NT2/D1 (cell line): ENCODE measurements around the gene HOXC4.

Source experiments
- DNase-seq: peaks from one replicate; pipeline ENCODE4 v3.0.0-alpha.2; 2011; ENCODE audit warnings: low read depth, low spot score
- H3K27me3 ChIP-seq: 2 replicates; pipeline ENCODE4 v1.6.0; 2011; ENCODE audit warnings: mild to moderate bottlenecking; ENCODE audit not compliant: insufficient read length, insufficient read depth
- H3K36me3 ChIP-seq: 2 replicates; pipeline ENCODE4 v1.6.1; 2011; ENCODE audit warnings: mild to moderate bottlenecking, low read length, mixed read lengths; ENCODE audit not compliant: insufficient read depth, insufficient read length
- H3K4me1 ChIP-seq: 2 replicates; pipeline ENCODE4 v1.5.1; 2011; ENCODE audit not compliant: insufficient read depth, insufficient read length
- H3K4me3 ChIP-seq: 2 replicates; pipeline ENCODE4 v1.5.1; 2011; ENCODE audit warnings: low read depth; ENCODE audit not compliant: insufficient read length
- H3K9ac ChIP-seq: 2 replicates; pipeline ENCODE4 v1.6.0; 2011; ENCODE audit warnings: low read depth; ENCODE audit not compliant: insufficient read length
- H3K9me3 ChIP-seq: 2 replicates; pipeline ENCODE4 v1.5.1; 2011; ENCODE audit warnings: mild to moderate bottlenecking, low read length; ENCODE audit not compliant: insufficient read depth
- SUZ12 ChIP-seq: IDR thresholded peaks from 2 replicates; pipeline ENCODE4 v1.6.1; 2011; ENCODE audit not compliant: insufficient read length, insufficient read depth; ENCODE audit errors: extremely low read depth
- YY1 ChIP-seq: IDR thresholded peaks from 2 replicates; pipeline ENCODE4 v1.6.1; 2011; ENCODE audit not compliant: insufficient read length, insufficient read depth
- ZNF274 ChIP-seq: IDR thresholded peaks from 2 replicates; pipeline ENCODE4 v1.6.1; 2011; ENCODE audit warnings: mild to moderate bottlenecking, low read depth, low read length

HOXC4 gene

GRCh38 chr12:54053003-54053750 is 458 bp upstream of the HOXC4 start:
- H3K9ac ChIP-seq = peak overlapping the region; percentile 65
- H3K27me3 ChIP-seq = peaks cover 99% of the 10 kb centered on the region
- TF ChIP-seq ZNF274 (no peak), SUZ12 (no peak), YY1 (no peak)
- H3K4me3 ChIP-seq = peak overlapping the region; percentile 53
- H3K9me3 ChIP-seq = no peaks in the 10 kb centered on the region
- H3K4me1 ChIP-seq = peaks cover 11% of the 10 kb centered on the region
- H3K36me3 ChIP-seq = no peaks in the 10 kb centered on the region
- no peak for DNase-seq

GRCh38 chr12:54054742-54055194 is 1.1 kb downstream of the HOXC4 start:
- peaks cover 20% of the 10 kb centered on the region for H3K4me1 ChIP-seq
- TF ChIP-seq SUZ12 = peak; percentile 75
- no peak for TF ChIP-seq YY1
- no peak for DNase-seq
- H3K27me3 ChIP-seq = peaks cover 98% of the 10 kb centered on the region
- H3K4me3 ChIP-seq = no peak overlapping the region
- H3K36me3 ChIP-seq = no peaks in the 10 kb centered on the region
- no peak overlapping the region for H3K9ac ChIP-seq
- no peaks in the 10 kb centered on the region for H3K9me3 ChIP-seq

- Histone ChIP-seq H3K4me1 (peaks cover 20% of the 10 kb centered on the region), H3K9ac (no peak overlapping the region), H3K27me3 (peaks cover 98% of the 10 kb centered on the region), H3K4me3 (no peak overlapping the region), H3K9me3 (no peaks in the 10 kb centered on the region), H3K36me3 (no peaks in the 10 kb centered on the region)
- TF ChIP-seq YY1 (no peak), SUZ12 (no peak), ZNF274 (no peak)
- DNase-seq = no peak
Observed at GRCh38 chr12:54055552-54055951, 1.9 kb downstream of the HOXC4 start.

- TF ChIP-seq ZNF274 = no peak
- TF ChIP-seq SUZ12 = no peak
- TF ChIP-seq YY1 = no peak
- peaks cover 20% of the 10 kb centered on the region for H3K4me1 ChIP-seq
- no peak for DNase-seq
- H3K9me3 ChIP-seq = no peaks in the 10 kb centered on the region
- H3K36me3 ChIP-seq = no peaks in the 10 kb centered on the region
- no peak overlapping the region for H3K4me3 ChIP-seq
- H3K27me3 ChIP-seq = peaks cover 95% of the 10 kb centered on the region
- H3K9ac ChIP-seq = no peak overlapping the region
Observed at GRCh38 chr12:54056110-54056509, 2.5 kb downstream of the HOXC4 start.

GRCh38 chr12:54058128-54058768 is 4.6 kb downstream of the HOXC4 start:
- no peak for DNase-seq
- no peak overlapping the region for H3K9ac ChIP-seq
- H3K9me3 ChIP-seq = no peaks in the 10 kb centered on the region
- peaks cover 79% of the 10 kb centered on the region for H3K27me3 ChIP-seq
- no peak overlapping the region for H3K4me3 ChIP-seq
- TF ChIP-seq YY1 = no peak
- no peak for TF ChIP-seq ZNF274
- TF ChIP-seq SUZ12 = no peak
- no peaks in the 10 kb centered on the region for H3K36me3 ChIP-seq
- H3K4me1 ChIP-seq = peaks cover 13% of the 10 kb centered on the region

- Histone ChIP-seq H3K36me3 (no peaks in the 10 kb centered on the region), H3K4me1 (peaks cover 11% of the 10 kb centered on the region), H3K9me3 (no peaks in the 10 kb centered on the region), H3K9ac (no peak overlapping the region), H3K27me3 (peaks cover 71% of the 10 kb centered on the region), H3K4me3 (no peak overlapping the region)
- TF ChIP-seq SUZ12 = no peak
- TF ChIP-seq ZNF274 = no peak
- TF ChIP-seq YY1 = no peak
- no peak for DNase-seq
Observed at GRCh38 chr12:54059668-54060067, 6.0 kb downstream of the HOXC4 start.
